NCI-H345 treated with DMSO at 0.1 percent for 48 hours (cell line): ENCODE results near the gene TRNAU1AP.

Experiments
- DNase-seq: peaks from one replicate; lab custom pipeline; 2025; ENCODE audit not compliant: unreplicated experiment; lab: John Stamatoyannopoulos, UW

TRNAU1AP gene

GRCh38 chr1:28604411-28604810 lies 51.5 kb downstream of the TRNAU1AP start:
- no peak for DNase-seq

DNA sequence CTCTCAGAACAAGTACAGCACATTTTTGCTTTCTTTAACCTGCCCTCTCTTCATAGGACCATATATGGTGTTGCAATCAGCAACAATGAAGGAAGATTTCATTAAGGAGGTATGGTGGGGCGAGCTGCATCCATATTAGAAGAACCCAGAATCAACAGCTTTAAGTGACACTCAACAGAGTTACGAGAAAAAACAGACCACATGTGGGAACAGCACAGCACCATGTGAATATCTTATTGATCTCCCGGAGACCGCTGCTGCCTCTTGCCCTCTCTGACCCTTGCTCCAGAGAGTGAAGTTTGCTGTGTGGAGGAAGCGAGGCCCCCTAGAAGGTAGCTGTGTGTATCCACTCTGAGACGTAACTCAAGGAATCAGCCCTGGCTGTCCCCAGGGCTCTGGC lies 52.1 kb downstream of the TRNAU1AP start:
- no peak for DNase-seq

DNA sequence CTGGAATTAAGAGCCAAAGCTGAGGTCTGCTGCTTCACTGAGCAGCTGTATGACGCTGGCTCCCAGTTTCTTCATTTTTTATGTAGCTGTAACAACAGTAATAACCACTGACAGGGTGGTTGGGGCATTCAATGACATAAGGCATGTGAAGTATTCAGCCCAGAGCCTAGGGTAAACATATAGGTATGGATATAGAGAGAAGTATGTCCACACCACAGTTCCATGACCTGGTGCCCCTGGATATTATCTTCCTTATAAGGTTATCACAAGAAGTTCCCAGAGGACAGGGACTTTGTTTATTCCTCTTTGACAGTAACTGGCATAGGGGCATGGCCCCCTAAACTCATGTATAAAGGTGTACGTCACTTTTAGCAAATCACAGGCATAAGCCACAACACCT lies 53.9 kb downstream of the TRNAU1AP start:
- DNase-seq: no peak

DNA sequence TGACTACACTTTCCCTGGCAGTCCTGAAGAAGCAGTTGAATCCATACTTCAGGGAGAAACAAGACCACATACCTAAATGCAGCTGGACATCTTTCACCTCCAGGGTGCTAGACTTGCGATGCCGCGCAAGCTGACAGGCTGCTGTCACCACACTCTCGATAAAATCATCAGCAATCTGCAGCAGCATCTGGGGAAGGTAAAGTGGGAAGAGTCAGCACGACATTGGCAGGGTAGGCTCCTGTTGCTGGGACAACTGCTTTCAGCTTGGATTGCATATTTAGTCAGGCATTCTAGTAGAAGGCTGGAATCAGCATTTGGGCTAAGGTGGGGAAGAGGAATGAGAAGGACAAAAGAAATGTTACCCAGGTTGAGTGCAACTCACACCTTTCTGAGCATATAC lies 60.3 kb downstream of the TRNAU1AP start:
- DNase-seq: no peak
